AG04450 (cell line): ENCODE results near the gene MARVELD3. TPM values are rescaled to one million over a fixed set of nuclear protein-coding genes. Genes with fewer than 3 reads are reported as not detected.

Experiments
- CTCF ChIA-PET: fragments of 300-600, 350-600 bp; formaldehyde crosslinking; extraction: SDS; loops from one replicate; lab custom pipeline; 2022; ENCODE audit warnings: antibody characterized with exemption, inconsistent platforms; lab: Charles Lee
- POLR2A ChIA-PET: fragments of 350-600 bp; formaldehyde crosslinking; extraction: SDS; loops from one replicate; lab custom pipeline; 2021; ENCODE audit warnings: antibody characterized with exemption, inconsistent platforms; lab: Yijun Ruan, JAX
- DNase-seq: peaks from one replicate; pipeline ENCODE4 v3.0.0-alpha.2; 2011; ENCODE audit warnings: low read depth, low spot score
- H3K27ac ChIP-seq: one replicate; pipeline ENCODE4 v1.5.1; 2012; ENCODE audit warnings: low read depth, low read length, control low read depth
- H3K27me3 ChIP-seq: one replicate; pipeline ENCODE4 v1.6.0; 2012; ENCODE audit warnings: low read length; ENCODE audit not compliant: control insufficient read depth, insufficient read depth
- H3K4me3 ChIP-seq: 2 replicates; pipeline ENCODE4 v1.5.1; 2011; ENCODE audit warnings: mild to moderate bottlenecking, low read depth, low read length, control low read depth
- H3K9me3 ChIP-seq: 2 replicates; pipeline ENCODE4 v1.5.1; 2012; ENCODE audit warnings: low read length; ENCODE audit not compliant: control insufficient read depth, insufficient read depth
- CTCF ChIP-seq: IDR thresholded peaks from 2 replicates; pipeline ENCODE4 v1.5.1; 2011; ENCODE audit warnings: low read depth, low read length, control low read depth, inconsistent platforms
- polyA plus RNA-seq: library from polyadenylated mRNA; depleted of rRNA; stranded (reverse); fragments of >200 nt; gene quantifications from 2 replicates; pipeline ENCODE4 v1.2.3, GENCODE V29; 2011

Gene MARVELD3
- polyA plus RNA-seq, 1 experiment, result not detected

DNA sequence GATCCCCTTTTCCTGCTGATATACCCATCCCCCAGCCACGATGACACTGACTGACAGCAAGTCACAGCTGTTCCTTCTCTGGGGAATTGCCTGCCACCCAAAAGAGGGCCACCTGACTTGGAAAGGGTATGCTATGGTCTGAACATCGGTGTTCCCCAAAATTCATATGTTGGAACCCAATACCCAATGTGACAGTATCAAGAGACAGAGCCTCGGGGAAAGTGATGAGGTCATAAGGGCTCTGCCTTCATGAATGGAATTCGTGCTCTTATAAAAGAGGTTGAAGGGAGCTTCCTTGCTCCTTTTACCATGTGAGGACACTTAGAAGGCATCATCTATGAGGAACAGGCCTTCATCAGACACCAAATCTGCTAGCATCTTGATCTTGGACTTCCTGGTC is 7.6 kb upstream of the MARVELD3 start:
- Histone ChIP-seq H3K9me3 (no peaks in the 10 kb centered on the region), H3K27me3 (no peaks in the 10 kb centered on the region), H3K27ac (no peak overlapping the region), H3K4me3 (no peak overlapping the region)
- no peak for DNase-seq
- CTCF ChIA-PET, result no interaction called here
- no peak for TF ChIP-seq CTCF
- POLR2A ChIA-PET, result no interaction called here

DNA sequence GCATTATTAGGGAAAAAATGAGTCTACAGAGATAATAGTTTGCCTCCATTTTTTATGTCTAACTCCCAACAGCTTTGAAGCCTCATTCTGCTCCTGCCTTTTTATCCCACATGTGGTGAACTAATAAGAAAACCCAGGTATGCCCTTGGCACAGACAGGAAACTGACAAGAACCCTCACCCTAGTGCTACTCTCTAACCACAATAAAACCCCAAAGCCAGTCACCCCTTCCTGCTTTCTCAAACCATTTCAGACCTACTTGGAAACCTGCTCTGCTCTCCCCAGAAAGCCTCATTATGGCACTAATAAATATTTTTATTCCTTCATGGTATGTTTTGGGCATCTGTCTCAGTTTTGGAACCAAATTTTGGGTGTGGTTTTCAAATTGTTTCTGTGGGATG is 3.9 kb upstream of the MARVELD3 start:
- no peak for TF ChIP-seq CTCF
- no peak for DNase-seq
- H3K9me3 ChIP-seq, result no peaks in the 10 kb centered on the region; the same call in 1 of the 2 replicates
- CTCF ChIA-PET, result interaction anchor here (0.7 to 1.8 kb wide), 2 partner anchors 11 to 213 kb away, joined by 4 to 15 read pairs; no protein-coding TSS in a partner anchor
- H3K27me3 ChIP-seq, result peaks cover 20% of the 10 kb centered on the region
- POLR2A ChIA-PET, result no interaction called here
- no peak overlapping the region for H3K27ac ChIP-seq
- no peak overlapping the region for H3K4me3 ChIP-seq

- Histone ChIP-seq H3K9me3 (no peaks in the 10 kb centered on the region; the same call in 1 of the 2 replicates), H3K27ac (no peak overlapping the region), H3K27me3 (peaks cover 31% of the 10 kb centered on the region), H3K4me3 (no peak overlapping the region)
- POLR2A ChIA-PET, result no interaction called here
- CTCF ChIA-PET, result interaction anchor here (1.8 kb wide), 1 partner anchor 12 kb away, joined by 15 read pairs; no protein-coding TSS in a partner anchor
- DNase-seq, result no peak
- TF ChIP-seq CTCF, result no peak
Measured at GRCh38 chr16:71623597-71623996, 2.4 kb upstream of the MARVELD3 start.

GRCh38 chr16:71625113-71625850 is 702 bp upstream of the MARVELD3 start:
- H3K9me3 ChIP-seq, result no peaks in the 10 kb centered on the region; the same call in 1 of the 2 replicates
- DNase-seq, result no peak
- H3K4me3 ChIP-seq, result no peak overlapping the region
- POLR2A ChIA-PET, result no interaction called here
- no peak for TF ChIP-seq CTCF
- peaks cover 33% of the 10 kb centered on the region for H3K27me3 ChIP-seq
- no peak overlapping the region for H3K27ac ChIP-seq
- CTCF ChIA-PET, result no interaction called here

DNA sequence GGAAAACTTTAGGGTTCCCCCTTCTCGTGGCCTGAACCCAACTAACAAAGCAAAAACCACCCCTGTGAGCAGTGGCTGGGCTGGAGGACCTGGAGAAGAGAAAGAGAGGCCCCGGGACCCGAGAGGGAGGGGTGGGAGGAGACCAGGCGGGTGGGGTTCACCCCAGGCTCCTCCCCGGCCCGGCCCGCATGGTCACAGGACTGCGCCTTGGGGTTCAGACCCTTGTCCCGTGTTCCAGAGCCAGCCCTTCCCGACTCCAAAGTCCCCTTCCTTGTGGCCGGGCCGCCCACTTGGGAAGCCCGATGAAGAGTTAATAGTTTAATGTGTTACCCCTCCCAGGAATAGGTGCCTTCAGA is 852 bp downstream of the MARVELD3 start:
- ChIA-PET POLR2A (no interaction called here), CTCF (no interaction called here)
- DNase-seq, result no peak
- no peak overlapping the region for H3K27ac ChIP-seq
- TF ChIP-seq CTCF, result no peak
- no peak overlapping the region for H3K4me3 ChIP-seq
- H3K9me3 ChIP-seq, result no peaks in the 10 kb centered on the region; the same call in 1 of the 2 replicates
- peaks cover 33% of the 10 kb centered on the region for H3K27me3 ChIP-seq
